Activated T-cell treated with anti-CD3 and anti-CD28 coated beads, Interleukin-2, amount 50 U/mL, for 72 hours (primary cell): ENCODE measurements around the gene IFNL4. TPM values are rescaled to one million over a fixed set of nuclear protein-coding genes. Genes with fewer than 3 reads are reported as not detected.
"Not testable (repeated sequence)": the region's sequence is repeated elsewhere in the genome, so short reads cannot be mapped to it uniquely, and the experiment has no call there.

Experiments used
- ATAC-seq, 2 donors: fragments of 150-1000 bp; cut with Tn5 transposase; replicated peaks in 1 of 2; 2 replicates each; pipeline ENCODE4 v1.10.0; 2021; ENCODE audit warnings: moderate library complexity in 2 of 2, mild to moderate bottlenecking in 1 of 2
- DNase-seq, 2 donors: peaks; one replicate each; pipeline ENCODE4 v3.0.0; 2021 to 2022; ENCODE audit warnings: mixed read lengths in 1 of 2
- H3K27ac Mint-ChIP-seq: one replicate; pipeline ENCODE4 v1.8.0; 2022; ENCODE audit warnings: mild to moderate bottlenecking, moderate library complexity, mixed read lengths
- H3K27me3 Mint-ChIP-seq: one replicate; pipeline ENCODE4 v1.8.0; 2022; ENCODE audit warnings: low read depth, mixed read lengths
- H3K36me3 Mint-ChIP-seq, 2 donors: one replicate each; pipeline ENCODE4 v1.8.0; 2022; ENCODE audit warnings: mixed read lengths in 2 of 2, mild to moderate bottlenecking in 1 of 2; ENCODE audit not compliant: insufficient read depth in 2 of 2
- H3K4me1 Mint-ChIP-seq: one replicate; pipeline ENCODE4 v1.8.0; 2022; ENCODE audit warnings: low read depth, mixed read lengths
- H3K4me3 Mint-ChIP-seq, 2 donors: one replicate each; pipeline ENCODE4 v1.8.0; 2022; ENCODE audit warnings: mild to moderate bottlenecking in 2 of 2, mixed read lengths in 2 of 2, moderate library complexity in 2 of 2
- H3K9me3 Mint-ChIP-seq, 2 donors: one replicate each; pipeline ENCODE4 v1.8.0; 2022; ENCODE audit warnings: mixed read lengths in 2 of 2
- total RNA-seq, 2 donors: library from RNA; stranded (reverse); gene quantifications; one replicate each; pipeline ENCODE4 v1.2.3, GENCODE V29; 2022

The IFNL4 gene
- total RNA-seq, 2 donors from 2014 or later, result not detected

GRCh38 chr19:39232708-39233107 lies 15.9 kb downstream of the IFNL4 start:
- DNase-seq (no peak), ATAC-seq (no peak)
- H3K4me1 Mint-ChIP-seq, result peaks cover 8% of the 10 kb centered on the region
- H3K4me3 Mint-ChIP-seq, result no peak overlapping the region
- H3K27me3 Mint-ChIP-seq, result no peaks in the 10 kb centered on the region
- H3K27ac Mint-ChIP-seq, result no peak overlapping the region
- H3K36me3 Mint-ChIP-seq, result no peaks in the 10 kb centered on the region
- H3K9me3 Mint-ChIP-seq, result no peaks in the 10 kb centered on the region

- ATAC-seq, result no peak
- peaks cover 10% of the 10 kb centered on the region for H3K27me3 Mint-ChIP-seq
These were observed 18.4 kb downstream of the IFNL4 start for GRCh38 chr19:39230096-39230764.

GRCh38 chr19:39224910-39225309 lies 23.7 kb downstream of the IFNL4 start:
- H3K4me1 Mint-ChIP-seq, result peaks cover 4% of the 10 kb centered on the region
- ATAC-seq, result no peak
- no peak overlapping the region for H3K27ac Mint-ChIP-seq
- H3K4me3 Mint-ChIP-seq, result no peak overlapping the region
- peaks cover 29% of the 10 kb centered on the region for H3K27me3 Mint-ChIP-seq
- H3K9me3 Mint-ChIP-seq, result no peaks in the 10 kb centered on the region
- DNase-seq, result no peak
- H3K36me3 Mint-ChIP-seq, result peaks cover 0 to 3% of the 10 kb centered on the region in 2 donors

More at GRCh38 chr19:39230096-39230764, 18.4 kb downstream of the IFNL4 start:
- Mint-ChIP-seq H3K9me3 (no peaks in the 10 kb centered on the region), H3K4me1 (no peaks in the 10 kb centered on the region), H3K36me3 (no peaks in the 10 kb centered on the region), H3K4me3 (no peak overlapping the region), H3K27ac (no peak overlapping the region)
- DNase-seq, result no peak

GRCh38 chr19:39223703-39224279 lies 24.9 kb downstream of the IFNL4 start:
- Mint-ChIP-seq H3K27me3 (peaks cover 35% of the 10 kb centered on the region), H3K36me3 (peaks cover 0 to 3% of the 10 kb centered on the region in 2 donors), H3K4me1 (peaks cover 4% of the 10 kb centered on the region), H3K27ac (no peak overlapping the region), H3K9me3 (no peaks in the 10 kb centered on the region), H3K4me3 (no peak overlapping the region)
- no peak for ATAC-seq
- DNase-seq, result no peak

GRCh38 chr19:39219108-39219507 lies 29.5 kb downstream of the IFNL4 start:
- H3K27me3 Mint-ChIP-seq, result peaks cover 22% of the 10 kb centered on the region
- H3K9me3 Mint-ChIP-seq, H3K36me3 Mint-ChIP-seq, ATAC-seq, H3K4me3 Mint-ChIP-seq, H3K27ac Mint-ChIP-seq, H3K4me1 Mint-ChIP-seq, DNase-seq: not testable (repeated sequence)

- Mint-ChIP-seq H3K9me3 (no peaks in the 10 kb centered on the region), H3K27me3 (peaks cover 22% of the 10 kb centered on the region), H3K27ac (no peak overlapping the region), H3K36me3 (no peaks in the 10 kb centered on the region), H3K4me3 (no peak overlapping the region), H3K4me1 (no peaks in the 10 kb centered on the region)
- no peak for ATAC-seq
- DNase-seq, result no peak
These were observed 30.2 kb downstream of the IFNL4 start for GRCh38 chr19:39218230-39219007.

- DNase-seq (no peak), ATAC-seq (no peak)
- peaks cover 19% of the 10 kb centered on the region for H3K27me3 Mint-ChIP-seq
- no peaks in the 10 kb centered on the region for H3K9me3 Mint-ChIP-seq
- no peak overlapping the region for H3K27ac Mint-ChIP-seq
- no peak overlapping the region for H3K4me3 Mint-ChIP-seq
- no peaks in the 10 kb centered on the region for H3K4me1 Mint-ChIP-seq
- no peaks in the 10 kb centered on the region for H3K36me3 Mint-ChIP-seq
These were observed 31.6 kb downstream of the IFNL4 start for GRCh38 chr19:39217094-39217493.

GRCh38 chr19:39215323-39215722 lies 33.3 kb downstream of the IFNL4 start:
- not testable (repeated sequence) for H3K36me3 Mint-ChIP-seq, H3K27ac Mint-ChIP-seq, H3K4me1 Mint-ChIP-seq, H3K9me3 Mint-ChIP-seq, ATAC-seq, H3K4me3 Mint-ChIP-seq, DNase-seq
- peaks cover 15% of the 10 kb centered on the region for H3K27me3 Mint-ChIP-seq

GRCh38 chr19:39212375-39212742 lies 36.3 kb downstream of the IFNL4 start:
- peaks cover 5% of the 10 kb centered on the region for H3K27me3 Mint-ChIP-seq
- H3K9me3 Mint-ChIP-seq, result no peaks in the 10 kb centered on the region
- no peak overlapping the region for H3K4me3 Mint-ChIP-seq
- H3K4me1 Mint-ChIP-seq, result no peaks in the 10 kb centered on the region
- ATAC-seq, result peak; percentile 89 to 91
- peak; percentile 66 to 73 for DNase-seq
- no peak overlapping the region for H3K27ac Mint-ChIP-seq
- no peaks in the 10 kb centered on the region for H3K36me3 Mint-ChIP-seq

- H3K4me3 Mint-ChIP-seq, result no peak overlapping the region
- H3K27me3 Mint-ChIP-seq, result peaks cover under 1% of the 10 kb centered on the region
- no peaks in the 10 kb centered on the region for H3K4me1 Mint-ChIP-seq
- ATAC-seq (peak in 1 of 2 donors; percentile 9), DNase-seq (no peak)
- H3K9me3 Mint-ChIP-seq, result no peaks in the 10 kb centered on the region
- H3K36me3 Mint-ChIP-seq, result no peaks in the 10 kb centered on the region
- H3K27ac Mint-ChIP-seq, result no peak overlapping the region
These were observed 36.8 kb downstream of the IFNL4 start for GRCh38 chr19:39211731-39212374.

GRCh38 chr19:39209196-39209595 lies 39.5 kb downstream of the IFNL4 start:
- H3K9me3 Mint-ChIP-seq, result no peaks in the 10 kb centered on the region
- no peaks in the 10 kb centered on the region for H3K36me3 Mint-ChIP-seq
- no peak overlapping the region for H3K27ac Mint-ChIP-seq
- H3K27me3 Mint-ChIP-seq, result peaks cover 5% of the 10 kb centered on the region
- no peak overlapping the region for H3K4me3 Mint-ChIP-seq
- ATAC-seq (no peak), DNase-seq (no peak)
- H3K4me1 Mint-ChIP-seq, result no peaks in the 10 kb centered on the region

- Mint-ChIP-seq H3K36me3 (no peaks in the 10 kb centered on the region), H3K27me3 (peaks cover 13% of the 10 kb centered on the region), H3K9me3 (no peaks in the 10 kb centered on the region), H3K27ac (no peak overlapping the region), H3K4me1 (no peaks in the 10 kb centered on the region), H3K4me3 (no peak overlapping the region)
- no peak for ATAC-seq
- DNase-seq, result no peak
These were observed 40.4 kb downstream of the IFNL4 start for GRCh38 chr19:39208175-39208795.
